ENCODE results near the gene SPATA6. TPM values are rescaled to one million over a fixed set of nuclear protein-coding genes. Genes with fewer than 3 reads are reported as not detected.
A peak's percentile ranks its signal among the peaks of the same experiment; 100 is the strongest.
"Not testable (repeated sequence)": the region's sequence is repeated elsewhere in the genome, so short reads cannot be mapped to it uniquely, and the experiment has no call there.

Gene SPATA6
- total RNA-seq, 1 donor from 2014 or later, result 26.0 TPM

DNA sequence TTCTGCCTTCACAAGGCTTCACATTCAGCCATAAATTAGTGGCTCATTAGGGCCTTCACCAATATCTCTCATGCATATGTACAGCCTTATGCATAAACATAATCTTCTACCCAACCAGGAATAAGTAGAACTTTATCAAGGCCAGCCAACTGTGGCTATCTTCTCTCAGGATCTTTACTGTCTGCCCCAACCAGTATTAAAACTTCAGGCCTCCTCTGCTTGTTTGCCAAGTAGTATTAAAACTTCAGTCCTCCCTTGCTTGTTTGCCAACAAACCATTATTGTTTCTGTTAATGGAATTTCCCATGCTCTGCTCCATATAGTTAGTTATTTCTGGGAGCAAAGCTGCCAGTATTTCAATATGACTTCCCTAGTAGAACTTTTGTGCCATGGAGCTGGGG is 169.4 kb downstream of the SPATA6 start:
- H3K4me3 Mint-ChIP-seq, result no peak overlapping the region
- no peak for DNase-seq (ENCODE audit: low read depth, low spot score)
- no peaks in the 10 kb centered on the region for H3K27me3 Mint-ChIP-seq (ENCODE audit: low read depth)
- H3K36me3 Mint-ChIP-seq (ENCODE audit: low read depth), result peaks cover 29% of the 10 kb centered on the region
- peaks cover 11% of the 10 kb centered on the region for H3K9me3 Mint-ChIP-seq
- H3K27ac Mint-ChIP-seq (ENCODE audit: unreplicated experiment), result no peak overlapping the region
- no peaks in the 10 kb centered on the region for H3K4me1 Mint-ChIP-seq
- TF ChIP-seq, protein P1, sequence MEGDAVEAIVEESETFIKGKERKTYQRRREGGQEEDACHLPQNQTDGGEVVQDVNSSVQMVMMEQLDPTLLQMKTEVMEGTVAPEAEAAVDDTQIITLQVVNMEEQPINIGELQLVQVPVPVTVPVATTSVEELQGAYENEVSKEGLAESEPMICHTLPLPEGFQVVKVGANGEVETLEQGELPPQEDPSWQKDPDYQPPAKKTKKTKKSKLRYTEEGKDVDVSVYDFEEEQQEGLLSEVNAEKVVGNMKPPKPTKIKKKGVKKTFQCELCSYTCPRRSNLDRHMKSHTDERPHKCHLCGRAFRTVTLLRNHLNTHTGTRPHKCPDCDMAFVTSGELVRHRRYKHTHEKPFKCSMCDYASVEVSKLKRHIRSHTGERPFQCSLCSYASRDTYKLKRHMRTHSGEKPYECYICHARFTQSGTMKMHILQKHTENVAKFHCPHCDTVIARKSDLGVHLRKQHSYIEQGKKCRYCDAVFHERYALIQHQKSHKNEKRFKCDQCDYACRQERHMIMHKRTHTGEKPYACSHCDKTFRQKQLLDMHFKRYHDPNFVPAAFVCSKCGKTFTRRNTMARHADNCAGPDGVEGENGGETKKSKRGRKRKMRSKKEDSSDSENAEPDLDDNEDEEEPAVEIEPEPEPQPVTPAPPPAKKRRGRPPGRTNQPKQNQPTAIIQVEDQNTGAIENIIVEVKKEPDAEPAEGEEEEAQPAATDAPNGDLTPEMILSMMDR (conservative IDR thresholded peaks at IDR 0.05), result no peak

DNA sequence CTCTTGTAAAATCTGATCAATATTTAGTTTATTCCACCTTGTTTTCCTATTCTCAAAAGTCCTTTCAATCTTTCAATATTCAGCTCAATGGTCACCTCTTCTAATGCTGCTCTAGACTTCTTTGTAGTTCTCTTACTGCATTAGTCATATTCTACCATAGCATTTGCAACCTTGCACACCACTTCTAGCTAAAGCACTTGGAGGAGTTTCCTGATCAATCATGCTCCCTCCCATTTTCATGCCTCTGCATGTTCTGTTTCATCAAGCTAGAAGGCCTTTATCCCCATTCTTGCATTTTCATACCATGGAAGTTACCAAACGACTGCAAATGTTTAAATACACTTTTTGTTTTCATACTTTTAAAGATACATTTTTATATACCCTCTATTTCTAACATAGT is 177.3 kb downstream of the SPATA6 start:
- Mint-ChIP-seq H3K9me3 (no peaks in the 10 kb centered on the region), H3K4me1 (peaks cover 5% of the 10 kb centered on the region), H3K27me3 (ENCODE audit: low read depth) (no peaks in the 10 kb centered on the region), H3K36me3 (ENCODE audit: low read depth) (peaks cover 9% of the 10 kb centered on the region), H3K4me3 (no peak overlapping the region), H3K27ac (ENCODE audit: unreplicated experiment) (no peak overlapping the region)
- TF ChIP-seq, protein P1 (conservative IDR thresholded peaks at IDR 0.05), result no peak
- no peak for DNase-seq (ENCODE audit: low read depth, low spot score)

DNA sequence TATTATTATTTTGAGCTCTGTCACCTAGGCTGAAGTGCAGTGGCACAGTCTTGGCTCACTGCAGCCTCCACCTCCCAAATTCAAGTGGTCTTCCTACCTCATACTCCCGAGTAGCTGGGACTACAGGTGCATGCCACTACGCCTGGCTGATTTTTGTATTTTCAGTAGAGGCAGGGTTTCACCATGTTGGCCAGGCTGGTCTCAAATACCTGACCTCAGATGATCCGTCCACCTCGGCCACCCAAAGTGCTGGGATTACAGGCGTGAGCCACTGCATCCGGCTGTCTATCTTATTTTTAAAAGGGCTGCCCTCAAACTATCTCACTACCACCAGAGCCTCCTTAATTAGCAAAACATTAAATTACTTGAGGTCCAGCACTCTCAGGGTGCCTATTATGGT is 177.9 kb downstream of the SPATA6 start:
- H3K9me3 Mint-ChIP-seq; H3K4me1 Mint-ChIP-seq; H3K27me3 Mint-ChIP-seq (ENCODE audit: low read depth); H3K27ac Mint-ChIP-seq (ENCODE audit: unreplicated experiment); DNase-seq (ENCODE audit: low read depth, low spot score); H3K4me3 Mint-ChIP-seq: not testable (repeated sequence)
- peaks cover 10% of the 10 kb centered on the region for H3K36me3 Mint-ChIP-seq (ENCODE audit: low read depth)

DNA sequence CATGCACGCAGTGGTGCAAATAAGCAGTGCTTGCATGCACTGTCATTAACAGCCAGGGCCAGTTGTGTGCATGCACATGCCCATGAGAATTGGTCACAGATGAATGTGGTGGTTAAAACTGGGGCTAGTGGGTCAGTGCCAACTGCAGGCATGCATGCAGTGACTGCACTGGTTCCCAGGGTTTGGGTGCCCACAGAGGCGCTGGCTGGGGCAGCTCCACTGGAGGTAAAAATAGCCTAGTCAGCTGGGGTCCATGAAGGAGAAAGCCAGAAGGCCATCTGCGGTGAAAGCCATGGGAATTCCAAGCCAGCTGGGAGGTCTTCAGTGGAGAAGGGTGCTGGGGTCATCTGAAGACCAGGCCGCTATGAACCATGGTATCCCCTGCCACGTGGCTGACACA is 179.3 kb downstream of the SPATA6 start:
- Mint-ChIP-seq H3K4me3 (no peak overlapping the region), H3K4me1 (peaks cover 5% of the 10 kb centered on the region), H3K36me3 (ENCODE audit: low read depth) (peaks cover 14% of the 10 kb centered on the region), H3K27ac (ENCODE audit: unreplicated experiment) (no peak overlapping the region), H3K9me3 (peaks cover 2% of the 10 kb centered on the region), H3K27me3 (ENCODE audit: low read depth) (no peaks in the 10 kb centered on the region)
- TF ChIP-seq, protein P1 (conservative IDR thresholded peaks at IDR 0.05), result no peak
- no peak for DNase-seq (ENCODE audit: low read depth, low spot score)

DNA sequence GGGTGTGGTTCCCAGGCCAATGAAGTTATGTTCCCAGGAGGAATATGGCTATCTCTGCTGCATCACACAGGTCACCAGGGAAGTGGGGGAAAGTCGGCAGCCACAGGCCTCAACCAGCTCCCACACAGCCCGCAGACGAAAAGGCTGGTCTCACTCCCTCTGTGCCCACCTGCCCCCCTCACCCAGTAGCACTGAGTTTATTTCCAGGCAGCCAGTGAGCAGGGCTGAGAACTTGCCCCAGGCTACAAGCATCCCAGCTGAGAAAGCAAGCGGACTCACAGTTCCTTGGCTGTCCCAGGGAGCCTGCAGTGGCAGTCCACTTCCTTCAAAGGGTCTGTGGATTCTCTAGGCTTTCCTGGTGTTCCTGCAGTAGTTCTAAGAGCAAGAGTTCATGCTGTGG is 180.6 kb downstream of the SPATA6 start:
- no peaks in the 10 kb centered on the region for H3K27me3 Mint-ChIP-seq (ENCODE audit: low read depth)
- peak overlapping the region; percentile 6 for H3K27ac Mint-ChIP-seq (ENCODE audit: unreplicated experiment)
- DNase-seq (ENCODE audit: low read depth, low spot score), result no peak
- TF ChIP-seq, protein P1 (conservative IDR thresholded peaks at IDR 0.05), result no peak
- H3K9me3 Mint-ChIP-seq, result peaks cover 2% of the 10 kb centered on the region
- peaks cover 5% of the 10 kb centered on the region for H3K4me1 Mint-ChIP-seq
- peaks cover 14% of the 10 kb centered on the region for H3K36me3 Mint-ChIP-seq (ENCODE audit: low read depth)
- no peak overlapping the region for H3K4me3 Mint-ChIP-seq

DNA sequence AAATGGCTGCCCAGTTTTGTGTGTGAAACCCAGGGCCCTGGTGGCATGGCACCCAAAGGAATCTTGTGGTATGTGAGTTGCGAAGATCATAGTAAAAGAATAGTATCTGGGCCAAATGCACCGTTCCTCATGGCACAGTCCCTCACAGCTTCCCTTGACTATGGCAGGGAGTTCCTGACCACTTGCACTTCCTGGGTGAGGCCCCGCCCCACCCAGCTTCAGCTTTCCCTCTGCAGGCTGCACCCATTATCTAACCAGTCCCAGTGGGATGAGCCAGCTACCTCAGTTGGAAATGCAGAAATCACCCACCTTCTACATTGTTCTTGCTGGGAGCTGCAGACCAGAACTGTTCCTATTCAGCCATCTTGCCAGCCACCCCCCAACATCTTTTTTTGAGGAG is 186.5 kb downstream of the SPATA6 start:
- Mint-ChIP-seq H3K27ac (ENCODE audit: unreplicated experiment) (no peak overlapping the region), H3K4me1 (no peaks in the 10 kb centered on the region), H3K9me3 (peaks cover 8% of the 10 kb centered on the region), H3K27me3 (ENCODE audit: low read depth) (peaks cover 4% of the 10 kb centered on the region), H3K4me3 (no peak overlapping the region), H3K36me3 (ENCODE audit: low read depth) (peaks cover 14% of the 10 kb centered on the region)
- no peak for DNase-seq (ENCODE audit: low read depth, low spot score)
- TF ChIP-seq, protein P1 (conservative IDR thresholded peaks at IDR 0.05), result no peak

DNA sequence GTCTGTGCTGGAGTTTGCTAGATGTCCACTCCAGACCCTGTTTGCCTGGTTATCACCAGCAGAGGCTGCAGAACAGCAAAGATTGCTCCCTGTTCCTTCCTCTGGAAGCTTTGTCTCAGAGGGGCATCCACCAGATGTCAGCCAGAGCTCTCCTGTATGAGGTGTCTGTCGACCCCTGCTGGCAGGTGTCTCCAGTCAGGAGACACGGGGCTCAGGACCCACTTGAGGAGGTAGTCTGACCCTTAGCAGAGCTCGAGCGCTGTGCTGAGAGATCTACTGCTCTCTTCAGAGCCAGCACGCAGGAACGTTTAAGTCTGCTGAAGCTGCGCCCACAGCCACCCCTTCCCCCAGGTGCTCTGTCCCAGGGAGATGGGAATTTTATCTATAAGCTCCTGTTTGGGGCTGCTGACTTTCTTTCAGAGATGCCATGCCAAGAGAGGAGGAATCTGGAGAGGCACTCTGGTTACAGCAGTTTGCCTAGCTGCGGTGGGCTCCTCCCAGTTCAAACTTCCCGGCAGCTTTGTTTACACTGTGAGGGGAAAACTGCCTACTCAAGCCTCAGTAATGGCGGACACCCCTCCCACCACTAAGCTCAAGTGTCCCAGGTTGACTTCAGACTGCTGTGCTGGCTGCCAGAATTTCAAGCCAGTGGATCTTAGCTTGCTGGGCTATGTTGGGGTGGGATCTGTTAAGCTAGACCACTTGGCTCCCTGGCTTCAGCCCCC is 187.1 kb downstream of the SPATA6 start:
- not testable (repeated sequence) for H3K4me1 Mint-ChIP-seq; H3K4me3 Mint-ChIP-seq; DNase-seq (ENCODE audit: low read depth, low spot score); H3K27me3 Mint-ChIP-seq (ENCODE audit: low read depth); H3K27ac Mint-ChIP-seq (ENCODE audit: unreplicated experiment); H3K9me3 Mint-ChIP-seq
- peaks cover 14% of the 10 kb centered on the region for H3K36me3 Mint-ChIP-seq (ENCODE audit: low read depth)

DNA sequence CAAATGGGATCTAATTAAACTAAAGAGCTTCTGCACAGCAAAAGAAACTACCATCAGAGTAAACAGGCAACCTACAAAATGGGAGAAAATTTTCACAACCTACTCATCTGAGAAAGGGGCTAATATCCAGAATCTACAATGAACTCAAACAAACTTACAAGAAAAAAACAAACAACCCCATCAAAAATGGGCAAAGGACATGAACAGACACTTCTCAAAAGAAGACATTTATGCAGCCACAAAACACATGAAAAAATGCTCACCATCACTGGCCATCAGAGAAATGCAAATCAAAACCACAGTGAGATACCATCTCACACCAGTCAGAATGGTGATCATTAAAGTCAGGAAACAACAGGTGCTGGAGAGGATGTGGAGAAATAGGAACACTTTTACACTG is 189.7 kb downstream of the SPATA6 start:
- not testable (repeated sequence) for H3K27ac Mint-ChIP-seq (ENCODE audit: unreplicated experiment); H3K9me3 Mint-ChIP-seq; H3K36me3 Mint-ChIP-seq (ENCODE audit: low read depth); H3K27me3 Mint-ChIP-seq (ENCODE audit: low read depth); H3K4me3 Mint-ChIP-seq; DNase-seq (ENCODE audit: low read depth, low spot score); H3K4me1 Mint-ChIP-seq

DNA sequence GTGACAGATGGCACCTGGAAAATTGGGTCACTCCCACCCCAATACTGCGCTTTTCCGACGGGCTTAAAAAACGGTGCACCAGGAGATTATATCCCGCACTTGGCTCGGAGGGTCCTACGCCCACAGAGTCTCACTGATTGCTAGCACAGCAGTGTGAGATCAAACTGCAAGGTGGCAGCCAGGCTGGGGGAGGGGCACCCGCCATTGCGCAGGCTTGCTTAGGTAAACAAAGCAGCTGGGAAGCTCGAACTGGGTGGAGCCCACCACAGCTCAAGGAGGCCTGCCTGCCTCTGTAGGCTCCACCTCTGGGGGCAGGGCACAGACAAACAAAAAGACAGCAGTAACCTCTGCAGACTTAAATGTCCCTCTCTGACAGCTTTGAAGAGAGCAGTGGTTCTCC is 194.6 kb downstream of the SPATA6 start:
- not testable (repeated sequence) for H3K27ac Mint-ChIP-seq (ENCODE audit: unreplicated experiment); H3K4me3 Mint-ChIP-seq; DNase-seq (ENCODE audit: low read depth, low spot score); H3K36me3 Mint-ChIP-seq (ENCODE audit: low read depth); H3K4me1 Mint-ChIP-seq; H3K9me3 Mint-ChIP-seq; H3K27me3 Mint-ChIP-seq (ENCODE audit: low read depth)
